ENCODE measurements around the gene C16orf74.

GRCh38 chr16:85696781-85697180, 54.1 kb downstream of the C16orf74 start:
- no peak for TF ChIP-seq CTCF (IDR thresholded peaks at IDR 0.05)
- no peak for TF ChIP-seq POLR2A (IDR thresholded peaks at IDR 0.05)
